DMS 273 treated with DMSO at 0.1 percent for 48 hours (cell line): ENCODE measurements around the gene APOL2.
"Not testable (repeated sequence)": the region's sequence is repeated elsewhere in the genome, so short reads cannot be mapped to it uniquely, and the experiment has no call there.

ENCODE experiments used
- DNase-seq: peaks from one replicate; lab custom pipeline; 2025; lab: John Stamatoyannopoulos, UW

The APOL2 gene

DNA sequence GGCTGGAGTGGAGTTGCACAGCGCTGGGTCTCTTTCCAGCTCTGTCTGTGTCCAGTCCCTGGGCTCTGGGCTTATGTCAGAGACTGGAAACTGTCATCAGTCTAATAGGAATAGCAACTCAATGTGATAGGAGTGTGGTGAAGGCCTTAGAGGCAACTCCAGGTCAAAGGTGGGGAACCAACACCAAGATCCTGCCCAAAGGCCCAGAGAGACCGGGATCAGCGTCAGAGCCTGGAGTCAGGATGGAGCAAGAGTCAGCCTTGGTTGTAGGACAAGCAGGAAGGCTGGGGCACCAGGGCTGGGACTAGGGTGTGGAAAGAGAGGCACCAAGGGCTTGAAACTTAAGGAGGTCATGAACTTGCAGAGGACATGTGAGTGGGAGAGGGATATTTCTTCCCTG is 23.0 kb upstream of the APOL2 start:
- not testable (repeated sequence) for DNase-seq

DNA sequence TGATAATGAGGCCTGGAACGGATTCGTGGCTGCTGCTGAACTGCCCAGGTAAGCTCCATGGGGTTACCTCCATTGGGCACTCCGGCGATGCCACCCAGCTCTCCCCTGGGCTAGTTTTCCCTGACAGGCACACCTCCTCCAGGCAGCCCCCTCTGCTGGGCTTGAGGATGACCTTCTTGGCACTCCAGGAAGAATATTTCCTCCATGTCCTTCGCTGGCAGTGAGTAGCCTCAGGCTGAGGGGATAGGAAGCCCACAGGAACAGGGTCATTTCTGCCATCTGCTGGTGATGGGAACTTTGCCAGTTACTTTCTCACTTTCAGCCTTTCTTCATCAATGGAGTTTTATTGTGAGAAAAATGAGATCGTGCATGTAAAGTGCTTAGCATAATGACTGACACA is 22.3 kb upstream of the APOL2 start:
- DNase-seq = not testable (repeated sequence)

DNA sequence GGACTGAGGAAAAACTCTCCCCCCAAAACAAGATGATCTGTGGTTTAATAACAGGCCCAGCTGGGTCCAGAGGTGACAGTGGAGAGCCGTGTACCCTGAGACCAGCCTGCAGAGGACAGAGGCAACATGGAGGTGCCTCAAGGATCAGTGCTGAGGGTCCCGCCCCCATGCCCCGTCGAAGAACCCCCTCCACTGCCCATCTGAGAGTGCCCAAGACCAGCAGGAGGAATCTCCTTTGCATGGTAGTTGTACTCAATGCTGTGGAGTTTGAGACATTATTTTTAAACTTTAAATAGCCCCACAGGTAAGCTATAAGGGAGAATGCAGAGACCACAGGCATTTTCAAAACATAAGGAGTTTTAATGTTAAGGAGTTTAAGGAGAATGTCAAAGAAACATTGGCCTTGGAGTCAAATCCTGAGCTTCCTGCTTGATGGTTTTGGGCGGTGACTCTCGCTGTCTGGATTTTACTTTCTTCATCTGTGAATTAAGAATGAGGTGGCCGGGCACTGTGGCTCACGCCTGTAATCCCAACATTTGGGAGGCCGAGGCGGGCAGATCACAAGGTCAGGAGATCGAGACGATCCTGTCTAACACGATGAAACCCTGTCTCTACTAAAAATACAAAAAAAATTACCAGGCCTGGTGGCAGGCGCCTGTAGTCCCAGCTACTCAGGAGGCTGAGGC is 20.4 kb upstream of the APOL2 start:
- no peak for DNase-seq

DNA sequence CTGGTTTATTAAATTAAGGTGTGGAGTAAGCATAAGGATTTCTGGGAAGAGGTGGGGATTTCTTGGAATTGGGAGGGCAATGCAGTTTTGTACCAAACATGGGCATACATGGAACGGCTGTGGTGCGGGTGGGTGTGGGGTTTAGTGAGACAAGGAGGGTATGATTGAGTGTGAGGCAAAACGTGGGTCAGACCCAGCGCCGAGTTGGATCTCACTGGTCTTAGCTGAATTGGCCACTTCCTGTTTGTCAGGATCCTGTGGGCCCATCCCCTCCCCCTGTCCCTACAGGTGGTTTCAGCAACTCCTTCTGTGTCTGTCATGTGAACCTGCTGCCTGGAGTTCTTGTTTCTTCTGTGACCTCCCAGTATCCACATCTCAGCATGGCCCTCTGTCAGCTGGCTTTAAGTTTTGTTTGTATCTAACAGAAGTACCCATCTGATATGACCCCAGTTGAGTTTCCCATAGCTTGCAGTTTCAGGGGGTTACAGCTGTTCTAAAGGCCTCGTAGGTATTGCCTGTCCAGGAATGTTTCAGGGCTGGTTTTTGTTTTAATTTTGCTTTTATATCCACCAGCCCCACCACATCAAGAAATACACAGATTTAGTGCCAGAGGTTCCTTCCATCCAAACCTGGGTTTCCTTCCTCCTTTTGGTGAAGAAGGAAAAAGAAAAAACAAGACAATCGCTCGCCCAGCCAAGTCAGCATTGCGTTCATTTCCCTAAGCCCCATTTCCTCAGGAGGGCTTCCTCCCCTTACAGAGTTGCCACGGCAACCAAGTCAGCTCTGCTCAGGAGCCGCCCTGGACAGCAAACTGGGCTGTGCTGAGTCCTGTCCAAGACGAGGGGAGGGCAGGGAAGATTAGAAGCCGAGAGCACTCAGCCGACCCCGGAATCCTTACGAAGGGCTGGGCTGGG is 19.6 kb upstream of the APOL2 start:
- DNase-seq = no peak

DNA sequence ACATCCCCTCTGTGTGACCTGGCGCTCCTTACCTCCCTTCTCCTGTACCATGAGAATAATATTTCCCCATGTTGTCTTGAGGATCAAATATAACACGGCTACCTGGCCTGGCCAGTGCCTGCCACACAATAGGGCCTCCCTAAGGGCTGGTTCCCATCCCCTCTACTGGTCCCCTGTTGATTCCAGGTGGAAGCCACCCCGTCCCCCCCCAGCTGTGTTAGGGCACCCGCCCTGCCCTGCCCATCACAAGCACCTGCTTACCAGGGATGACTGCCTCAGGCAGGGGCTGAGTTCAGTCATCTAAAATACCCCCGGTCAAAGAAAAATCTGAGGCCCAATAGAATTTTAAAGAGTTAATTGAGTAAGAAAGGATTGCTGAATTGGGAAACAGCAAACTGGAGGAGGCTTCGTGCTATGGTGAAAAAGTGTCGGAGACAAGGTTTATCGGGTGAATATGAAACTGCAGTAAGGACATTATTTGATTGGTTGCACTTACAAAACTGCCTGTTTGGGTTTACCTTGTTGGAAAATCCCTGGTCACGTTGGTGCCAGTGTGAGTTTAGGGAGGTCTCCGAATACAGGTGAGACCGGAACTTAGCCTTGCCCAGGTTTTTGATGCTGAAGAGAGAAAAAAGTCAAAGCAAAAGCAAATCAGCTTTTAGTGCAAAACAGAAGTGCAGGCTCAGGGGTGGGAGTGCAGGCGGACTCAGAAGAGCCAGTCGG is 18.8 kb upstream of the APOL2 start:
- no peak for DNase-seq

DNA sequence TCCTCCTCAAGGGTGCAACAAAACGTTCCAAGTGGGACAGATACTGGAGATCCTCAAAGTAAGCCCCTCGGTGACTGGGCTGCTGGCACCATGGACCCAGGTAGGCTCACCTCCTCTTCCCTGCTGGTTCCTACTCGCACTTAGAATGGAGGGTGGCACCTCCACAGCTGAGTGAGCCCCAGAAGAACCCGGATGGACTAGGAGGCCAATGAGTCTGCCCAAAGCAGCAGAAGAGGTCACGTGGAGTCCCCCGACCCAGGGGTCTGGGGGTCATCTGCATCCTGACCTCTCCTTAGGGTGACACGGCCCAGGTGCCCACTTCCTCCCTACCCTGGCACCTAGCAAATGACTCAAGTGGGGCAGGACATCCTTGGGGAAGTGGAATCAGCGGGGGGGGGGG is 18.0 kb upstream of the APOL2 start:
- no peak for DNase-seq

DNA sequence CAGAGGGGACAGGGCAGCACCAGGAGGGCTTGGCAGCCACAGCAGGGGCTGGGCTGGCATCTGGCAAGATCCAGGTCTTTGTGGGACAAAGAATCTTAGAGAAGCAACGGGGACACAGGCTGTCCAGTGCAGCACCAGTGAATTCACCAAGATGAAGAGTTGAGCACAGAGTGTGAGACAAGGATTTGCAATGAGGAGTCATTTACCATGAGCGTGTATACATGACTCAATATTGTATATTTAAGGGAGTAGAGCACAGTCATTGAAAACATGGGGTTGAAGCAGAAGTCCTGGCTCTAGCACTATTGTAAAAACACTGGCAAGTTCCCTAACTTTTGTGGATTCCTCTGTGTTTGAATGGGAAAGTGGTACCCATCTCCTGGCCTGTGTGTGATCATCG is 17.2 kb upstream of the APOL2 start:
- DNase-seq = no peak

DNA sequence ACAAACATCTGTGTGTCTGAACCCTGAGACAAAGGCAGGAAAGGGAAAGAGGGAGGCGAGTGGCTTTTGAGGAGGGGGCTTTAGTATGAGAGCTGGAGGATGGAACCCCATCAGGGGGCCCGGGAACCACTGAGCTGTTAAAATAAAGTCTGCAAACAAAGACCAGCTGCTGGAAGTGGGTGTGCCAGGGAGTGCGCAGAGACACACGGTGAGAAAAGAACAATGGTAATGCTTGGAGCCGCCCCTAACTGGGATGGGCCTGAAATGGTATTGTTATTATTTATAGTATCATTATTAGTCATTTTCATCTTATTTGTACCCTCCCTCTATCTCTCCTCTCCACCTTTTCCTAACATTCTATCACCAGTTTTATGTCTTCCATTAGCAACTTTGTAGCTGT is 16.2 kb upstream of the APOL2 start:
- DNase-seq = not testable (repeated sequence)

DNA sequence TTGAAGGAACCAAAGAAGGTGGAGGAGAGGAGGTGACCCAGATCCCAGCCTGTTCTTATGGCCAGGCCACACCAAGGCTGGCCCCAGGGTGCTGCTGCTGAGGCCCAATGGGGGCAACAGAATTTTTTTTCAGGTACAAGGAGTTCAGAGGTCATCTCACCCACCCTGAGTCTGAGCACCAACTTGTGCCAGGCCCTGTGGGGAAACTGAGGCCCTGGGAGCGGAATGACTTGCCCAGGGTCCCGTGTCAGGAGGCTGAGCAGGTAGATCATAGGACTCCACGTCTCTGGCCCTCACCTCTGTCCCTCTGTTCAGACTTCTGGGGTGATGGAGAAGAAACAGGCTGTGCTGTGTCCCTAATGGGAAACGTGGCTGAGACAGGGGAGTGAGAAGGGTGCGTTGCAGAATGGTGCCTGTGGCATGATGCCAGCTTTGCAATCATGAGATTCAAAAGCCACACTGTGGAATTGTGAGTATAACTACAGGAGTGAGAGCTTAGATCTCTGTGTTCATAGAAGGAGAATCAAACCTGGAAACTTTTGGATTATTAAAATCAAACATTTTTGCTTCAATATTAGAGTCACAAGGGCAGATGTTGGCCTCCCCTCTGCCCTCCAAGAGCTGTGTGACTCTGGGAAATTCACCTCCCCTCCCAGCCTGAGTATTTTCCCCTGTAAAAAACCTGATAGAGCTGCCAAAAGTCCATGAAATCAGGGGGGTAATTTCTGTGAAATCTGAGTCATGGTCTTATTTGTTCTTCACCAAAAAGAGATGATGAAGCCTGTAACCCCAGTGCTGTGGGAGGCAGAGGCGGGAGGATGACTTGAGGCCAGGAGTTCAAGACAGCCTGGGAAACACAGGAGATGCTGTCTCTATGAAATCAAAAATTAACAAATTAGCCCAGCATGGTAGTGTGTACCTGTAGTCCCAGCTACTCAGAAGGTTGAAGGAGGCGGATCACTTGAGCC is 14.5 kb upstream of the APOL2 start:
- DNase-seq = no peak

DNA sequence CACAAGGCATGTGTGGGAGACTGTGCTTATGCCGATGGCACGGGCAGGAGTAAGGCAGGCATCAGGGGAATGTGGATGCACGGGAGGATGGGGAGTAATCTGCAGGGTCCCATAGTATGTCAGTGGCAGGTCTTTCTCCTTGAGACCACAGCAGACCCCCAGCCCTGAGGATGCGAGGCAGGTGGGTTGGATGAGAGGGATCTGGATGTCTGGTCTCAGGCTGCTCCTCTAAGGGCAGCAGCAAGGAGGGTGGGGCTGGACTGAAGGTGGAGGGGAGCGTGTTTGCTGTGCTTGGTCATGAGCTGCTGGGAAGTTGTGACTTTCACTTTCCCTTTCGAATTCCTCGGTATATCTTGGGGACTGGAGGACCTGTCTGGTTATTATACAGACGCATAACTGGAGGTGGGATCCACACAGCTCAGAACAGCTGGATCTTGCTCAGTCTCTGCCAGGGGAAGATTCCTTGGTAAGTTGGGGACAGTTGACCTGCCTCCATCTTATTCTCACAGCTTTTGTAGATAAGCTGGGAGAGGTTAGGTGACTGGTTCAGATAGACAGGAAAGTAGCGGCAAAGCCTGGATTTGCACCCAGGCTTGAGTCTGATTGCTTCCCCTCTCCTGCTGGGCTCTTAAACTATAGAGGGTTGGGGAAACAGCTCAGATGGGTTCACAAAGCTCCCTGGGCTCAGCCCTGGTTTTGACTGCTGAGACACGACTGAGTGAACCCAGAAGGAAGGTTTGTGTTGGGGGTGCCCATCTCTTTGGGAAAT is 13.6 kb upstream of the APOL2 start, which contains the start of gene APOL1:
APOL1 (plus strand) TSS at position 380 of the 769 bp plus-strand sequence. CDS start 1,823 bp downstream, outside the sequence.
- DNase-seq = no peak

DNA sequence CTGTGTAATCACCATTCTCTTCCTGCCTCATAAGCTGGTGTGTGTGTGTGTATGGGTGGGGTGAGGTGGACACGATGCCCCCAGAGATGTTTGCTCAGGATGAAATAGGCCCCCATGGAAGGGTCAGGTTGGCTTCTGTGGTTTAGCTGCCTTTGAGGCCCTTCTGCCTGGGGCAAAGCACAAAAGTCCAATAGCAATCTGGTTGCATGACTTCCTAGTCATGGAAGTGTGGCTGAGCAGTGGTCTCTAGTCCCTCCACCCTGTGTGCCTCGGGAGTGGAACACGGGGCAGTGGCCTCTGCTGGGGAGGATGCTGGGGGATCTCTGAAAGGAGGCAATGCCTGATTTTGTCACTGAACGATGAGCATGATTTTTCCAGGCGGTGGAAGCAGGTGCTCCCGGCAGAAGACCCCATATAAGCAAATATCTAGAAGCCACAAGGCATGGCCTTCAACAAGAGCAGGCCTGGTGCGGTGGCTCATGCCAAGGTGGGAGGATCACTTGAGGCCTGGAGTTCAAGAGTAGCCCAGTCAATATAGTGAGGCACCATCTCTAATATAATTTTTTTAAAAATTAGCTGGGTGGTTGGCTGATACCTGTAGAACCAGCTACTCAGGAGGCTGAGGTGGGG is 12.8 kb upstream of the APOL2 start:
- not testable (repeated sequence) for DNase-seq

DNA sequence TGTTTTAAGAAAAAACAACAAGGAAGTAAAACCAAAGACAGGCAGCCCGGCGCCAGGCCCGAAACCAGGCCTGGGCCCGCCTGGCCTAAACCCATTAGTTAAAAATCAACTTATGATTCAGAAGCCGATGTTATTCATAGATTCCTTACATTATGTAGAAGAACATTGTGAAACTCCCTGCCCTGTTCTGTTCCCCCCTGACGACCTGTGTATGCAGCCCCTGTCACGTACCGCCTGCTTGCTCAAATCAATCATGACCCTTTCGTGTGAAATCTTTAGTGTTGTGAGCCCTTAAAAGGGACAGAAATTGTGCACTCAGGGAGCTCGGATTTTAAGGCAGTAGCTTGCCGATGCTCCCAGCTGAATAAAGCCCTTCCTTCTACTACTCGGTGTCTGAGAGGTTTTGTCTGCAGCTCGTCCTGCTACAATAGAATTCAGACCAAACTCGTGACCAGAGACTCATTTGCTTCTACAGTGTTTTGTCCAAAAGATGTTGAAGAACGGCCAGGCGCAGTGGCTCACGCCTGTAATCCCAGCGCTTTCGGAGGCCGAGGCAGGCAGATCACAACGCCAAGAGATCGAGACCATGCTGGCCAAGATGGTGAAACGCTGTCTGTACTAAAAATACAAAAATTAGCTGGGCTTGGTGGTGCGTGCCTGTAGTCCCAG is 11.1 kb upstream of the APOL2 start:
- DNase-seq = not testable (repeated sequence)

DNA sequence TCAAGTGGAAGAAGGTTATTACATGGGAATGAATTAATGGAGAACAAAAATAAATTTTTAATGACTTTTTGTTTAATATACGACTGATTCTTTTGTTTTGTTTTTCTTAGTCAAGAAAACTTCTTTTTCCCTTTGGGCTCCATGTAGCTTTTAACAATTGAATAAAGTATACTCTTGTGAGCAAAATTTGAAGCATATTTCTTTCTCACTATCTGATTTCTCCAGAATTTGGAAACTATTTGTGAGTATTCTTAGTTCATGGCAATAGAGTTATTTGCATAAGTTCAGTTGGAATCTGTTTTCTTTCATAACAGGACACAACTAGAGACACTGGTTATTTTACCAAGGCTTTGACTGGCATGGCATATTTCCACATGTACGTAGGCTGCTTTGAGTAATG is 9.8 kb upstream of the APOL2 start:
- no peak for DNase-seq

DNA sequence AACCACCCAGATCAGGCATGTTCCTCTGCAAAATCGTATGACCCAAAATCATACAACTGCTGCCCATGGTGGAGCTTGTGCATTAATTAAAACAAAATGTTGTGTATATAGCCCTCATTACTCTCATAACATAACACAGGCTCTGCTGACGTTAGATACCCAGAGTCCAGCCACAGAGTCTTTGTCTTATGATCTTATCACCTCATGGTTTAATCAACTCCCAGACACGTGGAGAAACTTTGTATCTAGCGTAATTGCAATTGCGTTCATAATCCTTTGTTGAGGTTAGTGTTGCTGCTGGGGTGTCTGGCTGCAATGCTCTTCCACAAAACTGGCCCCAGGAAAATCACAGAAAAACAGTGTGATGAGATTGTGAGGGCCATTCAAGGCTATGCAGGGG is 8.6 kb upstream of the APOL2 start:
- DNase-seq = no peak

DNA sequence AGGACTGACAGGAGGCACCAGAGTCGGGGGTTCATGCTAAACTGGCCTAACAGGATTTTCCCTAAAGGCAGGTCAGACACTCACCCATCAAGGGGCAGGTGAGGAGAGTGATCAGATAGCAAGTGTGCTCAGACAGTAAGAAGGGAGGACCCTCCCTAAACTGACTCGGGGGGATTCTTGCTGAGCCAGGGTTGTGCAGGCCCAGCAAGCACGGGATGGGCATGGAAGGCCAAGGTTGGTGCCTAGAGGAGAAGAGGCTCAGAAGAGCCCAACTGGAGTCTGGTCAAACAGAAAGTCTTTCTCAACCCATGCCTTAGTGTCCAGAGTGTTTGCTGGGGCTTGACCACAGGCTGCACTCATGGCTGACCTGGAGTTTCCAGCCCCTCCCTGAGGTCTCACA is 7.4 kb upstream of the APOL2 start:
- DNase-seq = no peak

DNA sequence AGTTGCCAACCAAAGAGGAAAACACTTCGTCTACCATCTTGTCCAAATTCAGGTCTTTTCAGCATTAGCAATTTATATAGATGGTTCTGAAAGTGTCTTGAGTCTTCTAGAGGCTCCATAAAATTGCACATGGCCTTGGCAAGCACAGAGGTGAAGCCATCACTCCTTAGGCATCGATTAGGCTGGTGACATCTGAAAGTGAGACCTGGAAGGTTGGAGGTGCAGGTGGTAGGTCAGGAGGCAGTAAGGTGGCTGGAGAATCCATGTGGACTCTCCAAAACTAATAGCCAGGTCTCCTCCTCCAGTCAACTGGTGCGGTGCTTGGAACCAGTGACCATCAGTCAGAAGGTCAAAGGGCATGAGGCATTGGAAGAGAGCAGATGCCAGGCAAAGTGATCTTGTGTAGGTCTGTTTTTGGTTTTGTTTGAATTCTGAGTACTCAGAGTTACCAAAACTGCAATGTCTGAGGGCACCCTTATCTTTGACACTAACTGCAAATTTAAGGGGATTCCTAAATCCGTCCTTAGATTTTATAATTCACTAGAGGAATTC is 6.6 kb upstream of the APOL2 start:
- no peak for DNase-seq

DNA sequence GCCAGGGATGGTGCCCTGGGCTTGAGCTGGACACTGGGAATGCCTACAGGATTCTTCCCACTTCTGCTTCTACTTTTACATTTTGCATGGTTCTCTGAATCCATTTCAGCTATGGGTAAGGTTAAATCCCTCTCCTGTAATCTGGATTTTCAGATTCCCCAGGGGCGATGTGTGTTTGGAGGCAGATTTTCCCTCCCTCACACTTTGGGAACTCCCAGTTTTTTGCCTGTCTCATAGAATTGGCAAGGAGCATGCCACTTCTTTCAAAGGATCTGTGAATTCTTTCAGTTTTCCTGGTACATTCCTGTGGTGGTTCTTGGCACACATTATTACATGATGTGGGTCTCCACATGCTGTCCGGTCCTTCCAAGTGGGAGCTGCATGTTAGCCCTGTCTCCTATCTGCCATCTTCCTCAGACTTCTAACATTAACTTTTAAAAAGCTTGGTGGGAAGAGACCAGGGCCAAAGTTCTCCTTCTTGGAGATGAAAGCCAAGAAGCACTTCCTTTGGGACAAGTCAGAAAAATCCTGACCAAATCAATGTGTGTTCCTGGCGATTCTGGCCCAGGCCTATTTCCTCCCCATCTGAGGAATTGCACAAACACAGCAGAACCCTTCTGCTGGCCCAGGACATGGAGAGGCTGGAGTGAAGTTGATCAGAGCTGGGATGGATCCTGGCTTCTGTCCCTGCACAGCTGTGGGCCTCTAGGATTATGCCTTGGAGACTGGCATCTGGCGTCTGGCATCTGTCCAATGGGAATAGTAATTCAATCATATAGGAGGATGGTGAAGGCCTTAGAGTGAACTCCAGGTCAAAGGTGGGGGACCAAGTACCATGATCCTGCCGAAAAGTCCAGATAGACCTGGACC is 5.4 kb upstream of the APOL2 start:
- no peak for DNase-seq

DNA sequence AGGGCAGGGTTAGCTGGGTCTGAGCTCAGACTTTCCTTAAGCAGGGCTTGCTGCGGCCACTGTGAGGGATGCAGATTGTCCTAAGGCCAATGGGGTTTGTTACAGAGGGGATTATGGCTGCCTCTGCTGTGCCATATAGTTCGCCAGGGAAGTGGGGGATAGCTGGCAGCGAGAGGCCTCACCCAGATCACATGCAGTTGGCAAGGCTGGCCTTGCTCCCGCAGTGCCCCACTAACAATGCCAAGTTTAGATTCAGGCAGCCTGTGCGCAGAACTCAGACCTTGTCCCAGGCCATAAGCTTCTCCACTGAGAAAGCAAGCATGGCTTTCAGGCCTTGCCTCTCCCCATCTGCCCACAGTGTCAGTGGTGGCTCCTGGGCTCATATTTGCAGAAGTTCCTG is 4.7 kb upstream of the APOL2 start:
- DNase-seq = no peak

DNA sequence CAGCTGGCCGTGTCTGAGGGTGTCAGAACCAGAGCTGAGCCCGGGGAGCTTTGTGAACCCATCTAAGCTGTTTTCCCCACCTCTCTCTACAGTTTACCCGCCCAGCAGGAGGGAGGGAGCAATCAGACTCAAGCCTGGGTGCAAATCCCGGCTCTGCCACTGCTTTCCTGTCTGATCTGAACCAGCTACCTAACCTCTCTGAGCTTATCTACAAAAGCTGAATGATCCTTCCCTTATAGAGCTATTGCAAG is 252 bp downstream of the APOL2 start:
- DNase-seq = no peak
